Keratinocyte (primary cell): ENCODE measurements around the gene INHBB. TPM values are rescaled to one million over a fixed set of nuclear protein-coding genes. Genes with fewer than 3 reads are reported as not detected.

Experiments used
- DNase-seq: peaks from one replicate; pipeline ENCODE4 v3.0.0-alpha.2; 2011; ENCODE audit warnings: low read depth, missing footprints, low spot score
- FAIRE-seq: peaks from 2 replicates; lab custom pipeline; 2011; peaks lifted over from hg19 to GRCh38; lab: Jason Lieb, UNC
- H2AFZ ChIP-seq: 2 replicates; pipeline ENCODE4 v1.6.0; 2012; ENCODE audit warnings: low read length, control low read depth, inconsistent platforms; ENCODE audit not compliant: control insufficient read depth
- H3K27ac ChIP-seq: 2 replicates; pipeline ENCODE4 v1.5.1; 2011; ENCODE audit warnings: low read length; ENCODE audit not compliant: control insufficient read depth, insufficient read depth
- H3K27me3 ChIP-seq: 3 replicates; pipeline ENCODE4 v1.6.0; 2011; ENCODE audit warnings: low read length; ENCODE audit not compliant: control insufficient read depth, insufficient read depth; ENCODE audit errors: extremely low read depth
- H3K36me3 ChIP-seq, 2 experiments: 2 replicates in 1 of 2; 3 replicates in 1 of 2; pipeline ENCODE4 v1.5.1; 2011; ENCODE audit warnings: low read length in 2 of 2, mild to moderate bottlenecking in 1 of 2; ENCODE audit not compliant: control insufficient read depth in 2 of 2, insufficient read depth in 2 of 2; ENCODE audit errors: extremely low read depth in 1 of 2
- H3K4me1 ChIP-seq: 3 replicates; pipeline ENCODE4 v1.5.1; 2011; ENCODE audit warnings: low read length; ENCODE audit not compliant: control insufficient read depth, insufficient read depth; ENCODE audit errors: extremely low read depth
- H3K4me2 ChIP-seq: 3 replicates; pipeline ENCODE4 v1.6.0; 2011; ENCODE audit warnings: low read depth, low read length; ENCODE audit not compliant: control insufficient read depth, insufficient read depth; ENCODE audit errors: extremely low read depth
- H3K4me3 ChIP-seq, 3 experiments: fragments of 200-600 bp in 1 of 3; sonication (generic) in 1 of 3; 2 replicates in 2 of 3; 3 replicates in 1 of 3; pipeline ENCODE4 v1.5.1; 2011 to 2016; ENCODE audit warnings: low read length in 3 of 3, mild to moderate bottlenecking in 3 of 3, control low read depth in 2 of 3, inconsistent platforms in 1 of 3, low read depth in 1 of 3, mixed read lengths in 1 of 3, mixed run types in 1 of 3, moderate library complexity in 1 of 3; ENCODE audit not compliant: control insufficient read depth in 2 of 3, insufficient read depth in 2 of 3; ENCODE audit errors: extremely low read depth in 1 of 3
- H3K79me2 ChIP-seq: 2 replicates; pipeline ENCODE4 v1.6.0; 2012; ENCODE audit warnings: low read length; ENCODE audit not compliant: control insufficient read depth, insufficient read depth
- H3K9ac ChIP-seq: 3 replicates; pipeline ENCODE4 v1.6.0; 2011; ENCODE audit warnings: low read length; ENCODE audit not compliant: control insufficient read depth, insufficient read depth; ENCODE audit errors: extremely low read depth
- H3K9me1 ChIP-seq: 3 replicates; pipeline ENCODE4 v1.6.0; 2011; ENCODE audit warnings: low read length; ENCODE audit not compliant: control insufficient read depth, insufficient read depth; ENCODE audit errors: extremely low read depth
- H3K9me3 ChIP-seq: 2 replicates; pipeline ENCODE4 v1.5.1; 2012; ENCODE audit warnings: low read depth, low read length; ENCODE audit not compliant: control insufficient read depth
- H4K20me1 ChIP-seq: 3 replicates; pipeline ENCODE4 v1.6.0; 2011; ENCODE audit warnings: low read length; ENCODE audit not compliant: control insufficient read depth, insufficient read depth; ENCODE audit errors: extremely low read depth
- CTCF ChIP-seq, 3 experiments: IDR thresholded peaks in 1 of 3; conservative IDR thresholded peaks in 1 of 3; optimal IDR thresholded peaks in 1 of 3; 2 replicates in 2 of 3; 3 replicates in 1 of 3; pipeline versions ENCODE3 to v1.5.1; 2011; ENCODE audit warnings: low read length in 3 of 3, mild to moderate bottlenecking in 3 of 3, moderate library complexity in 2 of 3, control low read depth in 1 of 3, inconsistent platforms in 1 of 3; ENCODE audit not compliant: insufficient read depth in 2 of 3; ENCODE audit errors: extremely low read depth in 1 of 3
- EZH2 ChIP-seq: IDR thresholded peaks from one replicate; pipeline ENCODE4 v1.6.1; 2012; ENCODE audit warnings: inconsistent platforms, mild to moderate bottlenecking, low read length, moderate library complexity
- dilution Hi-C: fragments of 300-500 bp; cut with MboI; formaldehyde crosslinking; loops from one replicate; pipeline ENCODE4 v1.7.0; 2020; ENCODE audit warnings: low sequenced_read_pairs; ENCODE audit not compliant: extremely low pct_ligation_motif_present
- polyA plus RNA-seq, 5 experiments: library from polyadenylated mRNA; depleted of rRNA in 3 of 5; stranded (reverse) in 3 of 5; stranded (forward) in 1 of 5; unstranded in 1 of 5; fragments of >200 nt; gene quantifications; 1 replicate in 1 of 5; 2 replicates in 3 of 5; 3 replicates in 1 of 5; pipeline versions ENCODE4 v1.2.1 to v1.2.3, GENCODE V29; 2011 to 2012; ENCODE audit warnings: missing spikeins in 2 of 5, low read depth in 1 of 5, low replicate concordance in 1 of 5

INHBB gene
- polyA plus RNA-seq, 1 donor (not counting 4 experiments of a cell fraction or from before 2014, with no cell fraction given), result not detected

- H3K27me3 ChIP-seq, result peaks cover 46% of the 10 kb centered on the region
- dilution Hi-C loops, result no loop called here
- FAIRE-seq (no peak), DNase-seq (no peak)
- H3K27ac ChIP-seq, result no peak overlapping the region
- H3K4me3 ChIP-seq, result no peak overlapping the region
- no peaks in the 10 kb centered on the region for H3K79me2 ChIP-seq
- H2AFZ ChIP-seq, result no peak overlapping the region
- no peaks in the 10 kb centered on the region for H3K9me1 ChIP-seq
- H4K20me1 ChIP-seq, result no peaks in the 10 kb centered on the region
- H3K9me3 ChIP-seq, result no peaks in the 10 kb centered on the region
- TF ChIP-seq EZH2 (no peak), CTCF (optimal IDR thresholded peaks at IDR 0.05 in 1 of 3, IDR thresholded peaks at IDR 0.05 in 1 of 3, conservative IDR thresholded peaks at IDR 0.05 in 1 of 3; ENCODE audit: extremely low read depth in 1 of 3, insufficient read depth in 2 of 3, low read length in 3 of 3) (no peak)
- H3K4me1 ChIP-seq, result no peaks in the 10 kb centered on the region
- no peak overlapping the region for H3K9ac ChIP-seq
- no peak overlapping the region for H3K4me2 ChIP-seq
- no peaks in the 10 kb centered on the region for H3K36me3 ChIP-seq
Observed at GRCh38 chr2:120354935-120355779, 9.2 kb downstream of the INHBB start.

GRCh38 chr2:120355780-120356266, 9.9 kb downstream of the INHBB start:
- peaks cover 46% of the 10 kb centered on the region for H3K27me3 ChIP-seq
- dilution Hi-C loops, result no loop called here
- no peaks in the 10 kb centered on the region for H3K4me1 ChIP-seq
- no peaks in the 10 kb centered on the region for H3K36me3 ChIP-seq
- no peak overlapping the region for H3K4me3 ChIP-seq
- H2AFZ ChIP-seq, result no peak overlapping the region
- no peaks in the 10 kb centered on the region for H3K9me1 ChIP-seq
- FAIRE-seq (no peak), DNase-seq (no peak)
- H3K9me3 ChIP-seq, result no peaks in the 10 kb centered on the region
- no peak overlapping the region for H3K9ac ChIP-seq
- no peak overlapping the region for H3K4me2 ChIP-seq
- H3K27ac ChIP-seq, result no peak overlapping the region
- TF ChIP-seq CTCF (optimal IDR thresholded peaks at IDR 0.05 in 1 of 3, IDR thresholded peaks at IDR 0.05 in 1 of 3, conservative IDR thresholded peaks at IDR 0.05 in 1 of 3; ENCODE audit: extremely low read depth in 1 of 3, insufficient read depth in 2 of 3, low read length in 3 of 3) (no peak), EZH2 (no peak)
- H4K20me1 ChIP-seq, result no peaks in the 10 kb centered on the region
- H3K79me2 ChIP-seq, result no peaks in the 10 kb centered on the region
